Suppressor macrophage treated with lipopolysaccharide for 4 hours (primary cell): ENCODE data around the gene MAPK11.

ENCODE experiments used
- DNase-seq: peaks from one replicate; pipeline ENCODE4 v3.0.0-alpha.2; 2020

The MAPK11 gene

DNA sequence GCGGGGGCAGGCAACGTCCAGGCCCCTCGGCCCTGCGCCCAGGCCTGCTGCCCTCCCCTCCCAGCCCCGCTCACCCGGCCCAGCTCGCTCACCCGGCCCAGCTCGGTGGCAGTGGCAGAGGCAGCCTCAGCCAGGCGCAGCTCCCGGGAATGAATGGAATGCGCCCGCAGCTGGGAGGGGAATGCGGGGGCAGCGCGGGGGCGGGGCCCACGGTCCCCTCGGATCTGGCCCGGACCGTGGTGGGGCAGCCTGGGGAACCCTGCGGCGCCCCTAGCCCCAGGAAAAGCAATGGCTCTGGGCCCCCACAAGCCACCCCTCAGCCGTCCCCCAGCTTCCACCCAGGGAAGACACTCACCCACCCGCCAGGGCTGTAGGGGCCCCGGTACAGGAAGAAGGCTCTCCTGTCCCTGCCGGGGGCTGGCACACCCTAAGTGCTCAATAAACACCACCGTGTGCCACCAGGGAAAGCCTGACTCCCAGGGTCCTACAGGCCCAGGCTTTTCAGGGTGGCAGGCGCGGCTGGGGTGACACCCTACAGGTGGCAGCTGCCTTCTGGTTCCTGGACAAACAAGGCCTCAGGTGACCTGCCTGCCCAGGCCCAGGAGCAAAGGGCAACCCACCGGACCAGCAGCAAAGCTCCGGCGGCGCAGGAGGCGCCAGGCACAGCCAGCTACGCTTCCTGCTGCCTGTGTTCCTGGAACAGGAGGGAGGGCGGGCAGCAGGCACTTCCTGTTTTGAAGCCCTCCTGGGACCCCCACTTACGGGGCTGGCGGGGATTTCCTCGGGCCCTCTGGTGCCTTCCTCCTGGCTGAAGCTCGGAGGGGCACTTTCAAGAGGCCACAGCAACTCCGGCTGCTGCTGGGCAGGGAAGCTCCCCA lies 23.5 kb upstream of the MAPK11 start:
- DNase-seq = no peak

- no peak for DNase-seq
Measured at GRCh38 chr22:50292643-50293440, 22.7 kb upstream of the MAPK11 start.

DNA sequence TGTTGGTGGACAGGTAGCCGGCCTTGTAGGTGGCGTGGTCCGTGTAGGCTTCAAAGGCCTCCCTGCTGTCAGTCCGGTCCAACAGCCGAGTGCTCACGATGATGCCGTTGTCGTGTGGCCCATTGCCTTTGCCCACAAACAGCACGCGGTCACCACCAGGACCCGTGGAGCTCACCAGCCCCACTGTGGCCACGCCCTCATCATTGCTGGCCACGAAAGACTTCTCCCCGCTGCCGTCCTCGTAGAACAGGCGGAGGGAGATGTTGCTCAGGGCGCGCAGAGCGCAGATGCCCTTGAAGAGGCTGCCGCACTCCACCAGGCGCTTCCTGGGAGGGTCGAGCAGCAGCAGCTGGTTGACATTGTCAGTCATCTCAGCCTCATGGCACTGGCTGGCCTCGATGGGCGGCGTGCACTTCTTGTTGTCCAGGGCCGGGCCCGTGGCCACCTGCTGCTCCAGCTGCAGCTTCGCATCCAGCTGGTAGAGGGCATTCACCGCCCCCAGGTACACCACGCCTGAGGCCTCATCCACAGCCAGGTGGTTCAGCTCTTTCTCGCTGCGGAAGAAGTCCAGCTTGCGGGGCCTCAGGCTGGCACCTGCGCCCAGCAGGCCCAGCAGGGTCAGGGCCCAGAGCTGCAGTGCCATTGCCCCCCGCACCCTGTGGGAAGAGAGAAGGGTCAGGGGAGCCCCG lies 19.9 kb upstream of the MAPK11 start:
- no peak for DNase-seq

- no peak for DNase-seq
Measured at GRCh38 chr22:50289151-50289941, 19.2 kb upstream of the MAPK11 start.

GRCh38 chr22:50287731-50288130 lies 17.6 kb upstream of the MAPK11 start:
- no peak for DNase-seq

DNA sequence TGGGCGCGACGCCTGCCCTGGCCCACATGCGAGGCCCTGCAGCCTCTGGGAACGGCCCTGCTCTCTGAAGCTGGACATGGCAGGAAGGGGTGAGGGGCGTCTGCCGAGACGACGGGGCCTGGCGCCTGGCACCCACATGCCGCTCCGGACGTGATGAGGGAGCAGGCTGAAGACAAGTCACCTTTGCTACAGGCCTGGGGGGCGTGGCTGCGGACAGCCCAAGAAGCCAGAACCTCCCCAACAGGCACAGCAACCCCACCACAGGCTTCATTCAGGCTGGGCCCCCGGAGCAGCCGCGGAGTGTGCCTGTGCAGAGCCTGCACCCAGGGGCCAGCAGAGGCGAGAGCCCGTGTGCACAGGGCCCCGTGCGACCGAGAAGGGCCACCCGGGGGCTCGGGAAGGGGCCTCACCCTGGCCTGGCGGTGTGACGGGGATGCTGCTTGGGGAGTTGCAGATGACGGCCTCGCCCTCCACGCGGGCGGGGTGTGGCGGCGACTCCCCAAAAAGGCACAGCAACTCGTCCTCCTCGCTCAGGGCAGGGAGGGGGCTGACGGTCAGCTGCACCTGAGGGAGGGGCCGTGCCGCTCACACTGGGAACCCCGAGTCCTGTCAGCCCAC lies 16.6 kb upstream of the MAPK11 start:
- no peak for DNase-seq

GRCh38 chr22:50286275-50286674 lies 16.1 kb upstream of the MAPK11 start:
- no peak for DNase-seq

DNA sequence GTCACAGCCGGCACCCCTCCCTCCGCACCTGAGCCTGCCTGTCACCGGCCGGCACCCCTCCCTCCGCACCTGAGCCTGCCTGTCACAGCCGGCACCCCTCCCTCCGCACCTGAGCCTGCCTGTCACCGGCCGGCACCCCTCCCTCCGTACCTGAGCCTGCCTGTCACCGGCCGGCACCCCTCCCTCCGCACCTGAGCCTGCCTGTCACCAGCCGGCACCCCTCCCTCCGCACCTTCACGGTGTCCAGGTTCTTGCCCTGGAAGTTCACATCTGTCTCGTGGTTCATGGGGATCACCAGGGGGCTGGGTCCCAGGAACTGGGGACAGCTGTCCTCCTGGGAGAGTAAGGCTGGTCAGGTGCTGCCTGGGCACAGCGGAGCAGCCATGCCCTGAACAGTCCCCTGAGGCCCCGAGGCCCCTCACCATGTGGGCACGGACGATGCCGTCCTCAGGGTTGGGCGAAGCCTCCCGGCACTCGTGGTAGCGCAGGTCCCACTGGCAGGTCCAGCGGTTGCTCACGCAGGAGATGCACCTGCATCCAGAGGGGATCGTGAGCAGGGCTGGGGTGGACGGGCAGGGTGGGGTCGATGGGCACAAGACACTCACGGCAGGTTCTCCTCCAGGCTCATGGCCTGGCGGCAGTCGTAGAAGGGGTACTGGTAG lies 15.5 kb upstream of the MAPK11 start:
- no peak for DNase-seq

GRCh38 chr22:50284479-50284878 lies 14.3 kb upstream of the MAPK11 start:
- no peak for DNase-seq

DNA sequence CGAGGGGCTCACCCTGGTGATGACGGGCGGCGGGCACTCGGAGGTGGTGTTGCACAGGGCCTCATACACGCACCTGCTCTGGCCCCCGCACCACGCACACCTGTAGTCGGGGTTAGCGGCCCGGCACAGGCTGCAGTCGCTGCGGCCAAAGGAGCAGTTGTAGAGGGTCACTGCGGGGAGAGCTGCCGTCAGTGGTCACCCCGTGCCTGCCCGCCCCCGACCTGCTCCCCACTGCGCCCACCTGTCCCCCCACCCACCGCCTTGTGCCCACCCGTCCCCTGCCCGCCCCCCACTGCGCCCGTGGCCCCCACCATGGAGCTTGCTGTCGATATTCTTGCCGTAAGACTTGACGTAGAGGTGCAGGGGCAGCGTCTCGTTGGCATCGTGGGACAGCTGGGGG lies 13.6 kb upstream of the MAPK11 start:
- no peak for DNase-seq

GRCh38 chr22:50282361-50283155 lies 12.4 kb upstream of the MAPK11 start:
- no peak for DNase-seq

DNA sequence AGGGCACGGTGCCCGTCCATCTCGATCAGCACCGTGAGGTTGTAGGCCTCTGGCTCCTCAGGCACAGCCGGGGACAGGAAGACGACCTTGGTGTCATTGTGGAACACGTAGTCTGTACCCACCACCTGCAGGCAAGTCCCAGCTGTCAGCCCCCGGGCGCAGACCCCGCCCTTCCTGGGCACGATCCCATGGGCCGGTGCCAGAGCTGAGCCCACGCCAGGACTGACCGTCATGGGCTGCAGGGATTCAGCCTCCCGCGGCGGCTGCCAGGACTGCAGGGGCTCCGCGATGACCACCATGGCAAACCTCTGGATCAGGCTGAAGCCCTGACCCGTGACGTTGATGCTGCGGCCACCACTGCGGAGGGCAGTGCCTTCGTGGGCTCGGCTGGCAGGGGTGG lies 11.8 kb upstream of the MAPK11 start:
- DNase-seq = no peak

DNA sequence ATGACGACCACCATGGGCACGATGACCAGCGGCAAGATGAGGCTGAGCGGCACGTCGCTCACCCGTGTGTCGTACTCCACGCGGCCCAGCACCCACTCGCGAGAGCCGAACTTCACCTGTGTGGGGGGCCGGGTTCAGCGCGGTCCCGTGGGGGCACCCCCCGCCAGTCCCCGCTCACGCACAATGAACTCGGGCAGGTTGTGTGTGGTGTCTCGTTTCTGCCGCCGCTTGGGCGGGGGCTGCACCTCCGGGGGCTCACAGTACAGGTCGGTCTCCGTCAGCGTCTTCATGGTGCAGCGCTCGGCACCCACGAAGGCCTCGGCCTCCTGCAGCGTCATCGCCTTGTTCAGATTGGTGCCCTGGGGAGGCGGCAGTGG lies 11.2 kb upstream of the MAPK11 start:
- DNase-seq = no peak

GRCh38 chr22:50280708-50281383 lies 10.7 kb upstream of the MAPK11 start:
- DNase-seq = no peak

DNA sequence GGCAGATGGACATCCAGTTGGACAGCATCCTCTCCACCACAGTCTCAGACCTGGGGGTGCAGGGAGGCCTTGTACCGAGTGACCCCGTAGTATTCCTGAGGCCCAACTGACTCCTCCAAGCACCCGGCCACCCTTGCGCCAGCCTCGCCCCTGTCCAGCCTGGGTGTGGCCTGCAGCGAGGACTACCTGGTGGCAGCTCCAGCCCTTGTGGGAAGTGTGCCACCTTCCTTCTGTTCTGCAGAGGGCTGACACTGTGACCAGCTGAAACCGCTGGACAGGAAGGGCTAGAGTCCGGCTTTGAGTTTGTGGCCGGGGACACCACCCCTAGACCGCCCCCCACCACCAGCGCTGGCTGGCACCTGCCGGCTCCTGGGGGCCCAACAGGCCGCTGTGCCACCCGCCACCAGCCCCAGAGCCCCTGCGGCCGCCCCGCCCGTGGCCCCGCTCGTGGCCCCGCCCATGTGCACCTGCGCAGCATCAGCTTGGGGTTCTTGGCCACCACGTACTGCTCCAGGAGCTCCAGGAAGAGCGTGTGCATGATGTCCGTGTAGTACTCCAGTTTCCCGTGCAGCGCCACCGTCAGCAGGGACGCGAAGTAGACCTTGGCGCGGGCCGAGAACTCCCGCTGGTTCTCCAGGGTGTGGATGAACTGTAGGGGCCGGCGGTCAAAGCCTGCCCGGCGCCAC lies 10.0 kb upstream of the MAPK11 start:
- no peak for DNase-seq

DNA sequence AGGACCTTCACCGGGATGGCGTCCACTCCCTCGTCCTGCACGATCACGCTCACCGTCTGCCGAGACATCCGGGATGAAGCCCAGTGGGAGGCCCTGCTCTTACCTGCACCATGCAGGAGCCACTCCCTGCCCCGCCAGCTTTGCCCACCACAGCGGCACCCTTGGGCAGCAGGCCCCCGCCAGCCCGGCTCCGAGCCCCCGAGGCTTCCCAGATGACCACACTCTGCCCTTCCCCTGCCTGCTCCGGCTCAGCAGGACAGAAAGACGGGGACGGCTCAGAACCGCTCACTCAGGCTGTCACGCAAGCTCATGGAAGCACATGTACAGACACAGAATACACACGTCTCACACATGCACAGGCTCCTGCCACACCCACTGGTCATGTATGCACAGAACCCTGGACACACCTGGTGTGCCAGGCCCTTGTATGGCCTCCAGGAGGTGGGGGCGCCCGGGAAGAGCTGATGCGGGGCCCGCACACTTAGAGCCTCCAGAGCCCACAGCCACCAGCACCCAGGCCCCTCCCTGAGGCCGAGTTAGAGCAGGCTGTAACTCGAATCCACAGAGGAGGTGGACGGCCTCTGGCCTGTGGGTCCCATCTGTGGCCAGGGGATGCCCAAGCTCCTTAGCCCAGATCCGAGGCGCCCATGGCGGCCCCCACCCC lies 8.9 kb upstream of the MAPK11 start:
- DNase-seq = no peak

DNA sequence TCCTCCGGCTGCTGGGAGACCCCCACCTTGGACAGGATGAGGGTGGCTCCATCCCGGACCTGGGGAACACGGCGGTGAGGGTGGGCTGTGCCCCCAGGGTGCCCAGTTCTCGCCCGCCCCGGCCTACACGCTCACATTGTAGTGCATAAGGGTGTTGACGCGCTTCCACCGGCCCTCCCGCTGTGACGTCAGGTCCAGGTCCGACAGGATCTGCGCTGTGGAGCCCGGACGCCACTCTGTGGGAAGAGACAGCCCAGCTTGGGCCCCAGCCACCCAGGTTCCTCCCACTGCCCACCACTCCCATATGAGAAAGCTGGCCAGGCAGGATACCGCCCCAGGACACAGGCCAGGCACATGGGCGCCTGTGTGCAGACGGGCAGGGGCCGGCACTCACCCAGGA lies 8.3 kb upstream of the MAPK11 start:
- DNase-seq = no peak

- DNase-seq = no peak
Measured at GRCh38 chr22:50277761-50278160, 7.6 kb upstream of the MAPK11 start.

GRCh38 chr22:50276143-50276542 lies 6.0 kb upstream of the MAPK11 start:
- DNase-seq = peak; percentile 73
